ENCODE data around the gene DHRSX.

- TF ChIP-seq, protein P1, sequence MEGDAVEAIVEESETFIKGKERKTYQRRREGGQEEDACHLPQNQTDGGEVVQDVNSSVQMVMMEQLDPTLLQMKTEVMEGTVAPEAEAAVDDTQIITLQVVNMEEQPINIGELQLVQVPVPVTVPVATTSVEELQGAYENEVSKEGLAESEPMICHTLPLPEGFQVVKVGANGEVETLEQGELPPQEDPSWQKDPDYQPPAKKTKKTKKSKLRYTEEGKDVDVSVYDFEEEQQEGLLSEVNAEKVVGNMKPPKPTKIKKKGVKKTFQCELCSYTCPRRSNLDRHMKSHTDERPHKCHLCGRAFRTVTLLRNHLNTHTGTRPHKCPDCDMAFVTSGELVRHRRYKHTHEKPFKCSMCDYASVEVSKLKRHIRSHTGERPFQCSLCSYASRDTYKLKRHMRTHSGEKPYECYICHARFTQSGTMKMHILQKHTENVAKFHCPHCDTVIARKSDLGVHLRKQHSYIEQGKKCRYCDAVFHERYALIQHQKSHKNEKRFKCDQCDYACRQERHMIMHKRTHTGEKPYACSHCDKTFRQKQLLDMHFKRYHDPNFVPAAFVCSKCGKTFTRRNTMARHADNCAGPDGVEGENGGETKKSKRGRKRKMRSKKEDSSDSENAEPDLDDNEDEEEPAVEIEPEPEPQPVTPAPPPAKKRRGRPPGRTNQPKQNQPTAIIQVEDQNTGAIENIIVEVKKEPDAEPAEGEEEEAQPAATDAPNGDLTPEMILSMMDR (IDR thresholded peaks at IDR 0.05) = no peak
- TF ChIP-seq POLR2A (IDR thresholded peaks at IDR 0.05) = no peak
Measured at GRCh38 chrX:2426289-2426882, 74.4 kb downstream of the DHRSX start.

All from testis (tissue), 2 donors.